Measurements from ENCODE around the gene PTPRN2.

GRCh38 chr7:158498443-158499081 lies 89.1 kb downstream of the PTPRN2 start:
- TF ChIP-seq POLR2A (IDR thresholded peaks at IDR 0.05) (no peak), CTCF (IDR thresholded peaks at IDR 0.05) (no peak)
